Large intestine (tissue), 3 donors: ENCODE measurements around the gene ROCK2. TPM values are rescaled to one million over a fixed set of nuclear protein-coding genes. Genes with fewer than 3 reads are reported as not detected.

Experiments used
- DNase-seq, 2 donors: peaks; one replicate each; pipeline versions ENCODE4 v3.0.0 to v3.0.0-alpha.2; 2013
- H3K27ac ChIP-seq: one replicate; pipeline ENCODE4 v1.5.1; 2013; ENCODE audit warnings: low read length
- H3K27me3 ChIP-seq: 2 replicates; pipeline ENCODE4 v1.6.1; 2013; ENCODE audit warnings: low read length; ENCODE audit not compliant: control insufficient read depth, insufficient read depth
- H3K36me3 ChIP-seq: 2 replicates; pipeline ENCODE4 v1.6.1; 2013; ENCODE audit warnings: low read length; ENCODE audit not compliant: control insufficient read depth, insufficient read depth
- H3K4me1 ChIP-seq: one replicate; pipeline ENCODE4 v1.6.1; 2013; ENCODE audit warnings: low read length; ENCODE audit not compliant: control insufficient read depth, insufficient read depth
- H3K4me3 ChIP-seq: one replicate; pipeline ENCODE4 v1.5.1; 2013; ENCODE audit warnings: low read length
- H3K9me3 ChIP-seq: one replicate; pipeline ENCODE4 v1.6.1; 2013; ENCODE audit warnings: mild to moderate bottlenecking, low read depth, low read length, moderate library complexity; ENCODE audit not compliant: control insufficient read depth
- WGBS: methylation state at CpG from one replicate; pipeline ENCODE4 v1.1.5; 2013; ENCODE audit warnings: low lambda C conversion rate; ENCODE audit not compliant: insufficient coverage; 5-methylcytosine and 5-hydroxymethylcytosine counted together
- polyA plus RNA-seq: library from polyadenylated mRNA; unstranded; fragments of 120-200 nt; gene quantifications from one replicate; pipeline ENCODE4 v1.2.1, GENCODE V29; 2013

Gene ROCK2
- polyA plus RNA-seq, 1 donor = 42.5 TPM

- WGBS = no CpG with 5 or more reads among the region's 2 CpGs
- Histone ChIP-seq H3K4me1 (peaks cover 59% of the 10 kb centered on the region), H3K27me3 (no peaks in the 10 kb centered on the region), H3K9me3 (no peaks in the 10 kb centered on the region), H3K4me3 (no peak overlapping the region), H3K36me3 (no peaks in the 10 kb centered on the region), H3K27ac (peak overlapping the region; percentile 87)
- DNase-seq = peak; percentile 86 to 93
Measured at GRCh38 chr2:11385216-11385615, 40.8 kb upstream of the ROCK2 start.

- Histone ChIP-seq H3K4me3 (no peak overlapping the region), H3K36me3 (no peaks in the 10 kb centered on the region), H3K27ac (no peak overlapping the region), H3K4me1 (peaks cover 41% of the 10 kb centered on the region), H3K9me3 (no peaks in the 10 kb centered on the region), H3K27me3 (no peaks in the 10 kb centered on the region)
- no peak for DNase-seq
- no CpG with 5 or more reads among the region's 5 CpGs for WGBS
Measured at GRCh38 chr2:11379558-11379957, 35.1 kb upstream of the ROCK2 start.

GRCh38 chr2:11377928-11378545, 33.6 kb upstream of the ROCK2 start:
- peaks cover 44% of the 10 kb centered on the region for H3K4me1 ChIP-seq
- no peak overlapping the region for H3K4me3 ChIP-seq
- DNase-seq = peak; percentile 68 to 84

GRCh38 chr2:11376071-11376470, 31.6 kb upstream of the ROCK2 start:
- Histone ChIP-seq H3K36me3 (no peaks in the 10 kb centered on the region), H3K27ac (peak overlapping the region; percentile 1), H3K4me1 (peaks cover 63% of the 10 kb centered on the region), H3K9me3 (no peaks in the 10 kb centered on the region), H3K27me3 (no peaks in the 10 kb centered on the region), H3K4me3 (no peak overlapping the region)
- DNase-seq = no peak
- no CpG with 5 or more reads among the region's 7 CpGs for WGBS

More at GRCh38 chr2:11377928-11378545, 33.6 kb upstream of the ROCK2 start:
- Histone ChIP-seq H3K9me3 (no peaks in the 10 kb centered on the region), H3K27ac (peak overlapping the region; percentile 73), H3K27me3 (no peaks in the 10 kb centered on the region), H3K36me3 (no peaks in the 10 kb centered on the region)
- WGBS = no CpG with 5 or more reads among the region's 12 CpGs

- Histone ChIP-seq H3K9me3 (no peaks in the 10 kb centered on the region), H3K4me1 (peaks cover 67% of the 10 kb centered on the region), H3K4me3 (no peak overlapping the region), H3K27ac (peak overlapping the region; percentile 1), H3K36me3 (no peaks in the 10 kb centered on the region), H3K27me3 (no peaks in the 10 kb centered on the region)
- no CpG with 5 or more reads among the region's 7 CpGs for WGBS
- DNase-seq = no peak
Measured at GRCh38 chr2:11375689-11376027, 31.2 kb upstream of the ROCK2 start.

GRCh38 chr2:11375025-11375688, 30.7 kb upstream of the ROCK2 start:
- Histone ChIP-seq H3K27me3 (no peaks in the 10 kb centered on the region), H3K36me3 (no peaks in the 10 kb centered on the region), H3K4me1 (peaks cover 71% of the 10 kb centered on the region), H3K9me3 (no peaks in the 10 kb centered on the region), H3K4me3 (no peak overlapping the region), H3K27ac (peak overlapping the region; percentile 95)
- 100% methylated on average over 2 of the region's 15 CpGs for WGBS
- DNase-seq = no peak

GRCh38 chr2:11373096-11373495, 28.7 kb upstream of the ROCK2 start:
- DNase-seq = no peak
- Histone ChIP-seq H3K27me3 (no peaks in the 10 kb centered on the region), H3K4me1 (peaks cover 78% of the 10 kb centered on the region), H3K27ac (peak overlapping the region; percentile 34), H3K4me3 (no peak overlapping the region), H3K9me3 (no peaks in the 10 kb centered on the region), H3K36me3 (no peaks in the 10 kb centered on the region)
- no CpG with 5 or more reads among the region's 4 CpGs for WGBS

GRCh38 chr2:11371092-11371937, 26.9 kb upstream of the ROCK2 start:
- DNase-seq = no peak
- Histone ChIP-seq H3K27ac (peak overlapping the region; percentile 94), H3K4me3 (no peak overlapping the region), H3K4me1 (peaks cover 75% of the 10 kb centered on the region), H3K27me3 (no peaks in the 10 kb centered on the region), H3K36me3 (no peaks in the 10 kb centered on the region), H3K9me3 (no peaks in the 10 kb centered on the region)
- WGBS = 20% methylated on average over 1 of the region's 17 CpGs

GRCh38 chr2:11370377-11371091, 26.1 kb upstream of the ROCK2 start:
- Histone ChIP-seq H3K36me3 (no peaks in the 10 kb centered on the region), H3K27ac (peak overlapping the region; percentile 94), H3K4me1 (peaks cover 75% of the 10 kb centered on the region), H3K27me3 (no peaks in the 10 kb centered on the region), H3K9me3 (no peaks in the 10 kb centered on the region), H3K4me3 (no peak overlapping the region)
- WGBS = no CpG with 5 or more reads among the region's 10 CpGs
- peak; percentile 98 to 100 for DNase-seq

GRCh38 chr2:11368059-11368572, 23.7 kb upstream of the ROCK2 start:
- H3K36me3 ChIP-seq = no peaks in the 10 kb centered on the region
- peak overlapping the region; percentile 8 for H3K27ac ChIP-seq
- 73% methylated on average over 3 of the region's 10 CpGs for WGBS
- no peaks in the 10 kb centered on the region for H3K27me3 ChIP-seq
- no peaks in the 10 kb centered on the region for H3K9me3 ChIP-seq
- H3K4me1 ChIP-seq = peaks cover 64% of the 10 kb centered on the region
- DNase-seq = no peak
- H3K4me3 ChIP-seq = no peak overlapping the region
